Mesothelial cell of epicardium (in vitro differentiated cells): Measurements from ENCODE around the gene NDUFA9. TPM values are rescaled to one million over a fixed set of nuclear protein-coding genes. Genes with fewer than 3 reads are reported as not detected.

Experiments used
- DNase-seq, 2 experiments: peaks; one replicate each; pipeline ENCODE4 v3.0.0; 2021; ENCODE audit warnings: low spot score in 2 of 2; ENCODE audit not compliant: unreplicated experiment in 2 of 2
- H3K27ac Mint-ChIP-seq: 2 replicates; pipeline ENCODE4 v1.8.0; 2021; ENCODE audit warnings: mixed read lengths
- H3K27me3 Mint-ChIP-seq: 2 replicates; pipeline ENCODE4 v1.8.0; 2021; ENCODE audit warnings: low read depth, mixed read lengths
- H3K36me3 Mint-ChIP-seq: 2 replicates; pipeline ENCODE4 v1.8.0; 2021; ENCODE audit warnings: mixed read lengths
- H3K4me1 Mint-ChIP-seq: 2 replicates; pipeline ENCODE4 v1.8.0; 2021; ENCODE audit warnings: mixed read lengths
- H3K4me3 Mint-ChIP-seq: 2 replicates; pipeline ENCODE4 v1.8.0; 2021; ENCODE audit warnings: mild to moderate bottlenecking, moderate library complexity, mixed read lengths
- H3K9me3 Mint-ChIP-seq: 2 replicates; pipeline ENCODE4 v1.8.0; 2021; ENCODE audit warnings: mixed read lengths
- CTCF ChIP-seq: fragments of 200-600 bp; sonication (generic); IDR thresholded peaks from one replicate; pipeline ENCODE4 v1.5.0; 2021; ENCODE audit warnings: antibody characterized with exemption; ENCODE audit not compliant: unreplicated experiment
- total RNA-seq: library from RNA; stranded (reverse); gene quantifications from 3 replicates; pipeline ENCODE4 v1.2.1, GENCODE V29; 2021

The NDUFA9 gene
- total RNA-seq, 1 donor from 2014 or later: 93.8 TPM

GRCh38 chr12:4609071-4609470, 39.8 kb upstream of the NDUFA9 start:
- H3K4me3 Mint-ChIP-seq: no peak overlapping the region
- DNase-seq: no peak
- H3K27me3 Mint-ChIP-seq: peaks cover 4% of the 10 kb centered on the region
- H3K27ac Mint-ChIP-seq: no peak overlapping the region
- H3K36me3 Mint-ChIP-seq: peaks cover 22% of the 10 kb centered on the region
- H3K4me1 Mint-ChIP-seq: peaks cover 16% of the 10 kb centered on the region
- H3K9me3 Mint-ChIP-seq: no peaks in the 10 kb centered on the region
- no peak for TF ChIP-seq CTCF

- Mint-ChIP-seq H3K36me3 (peaks cover 30% of the 10 kb centered on the region), H3K27ac (no peak overlapping the region), H3K4me3 (no peak overlapping the region), H3K9me3 (no peaks in the 10 kb centered on the region), H3K4me1 (peaks cover 10% of the 10 kb centered on the region), H3K27me3 (no peaks in the 10 kb centered on the region)
- TF ChIP-seq CTCF: no peak
- DNase-seq: no peak
Measured at GRCh38 chr12:4610481-4610880, 38.4 kb upstream of the NDUFA9 start.

GRCh38 chr12:4615667-4616066, 33.2 kb upstream of the NDUFA9 start:
- H3K36me3 Mint-ChIP-seq: peaks cover 24% of the 10 kb centered on the region
- no peaks in the 10 kb centered on the region for H3K9me3 Mint-ChIP-seq
- TF ChIP-seq CTCF: no peak
- no peaks in the 10 kb centered on the region for H3K4me1 Mint-ChIP-seq
- no peak overlapping the region for H3K27ac Mint-ChIP-seq
- no peak overlapping the region for H3K4me3 Mint-ChIP-seq
- DNase-seq: no peak
- H3K27me3 Mint-ChIP-seq: no peaks in the 10 kb centered on the region

GRCh38 chr12:4621511-4621910, 27.4 kb upstream of the NDUFA9 start:
- Mint-ChIP-seq H3K36me3 (no peaks in the 10 kb centered on the region), H3K27me3 (peaks cover 33% of the 10 kb centered on the region), H3K4me1 (no peaks in the 10 kb centered on the region), H3K27ac (no peak overlapping the region), H3K9me3 (no peaks in the 10 kb centered on the region), H3K4me3 (no peak overlapping the region)
- no peak for TF ChIP-seq CTCF
- DNase-seq: no peak

GRCh38 chr12:4626543-4626942, 22.4 kb upstream of the NDUFA9 start:
- Mint-ChIP-seq H3K36me3 (no peaks in the 10 kb centered on the region), H3K4me1 (no peaks in the 10 kb centered on the region), H3K27me3 (peaks cover 76% of the 10 kb centered on the region), H3K27ac (no peak overlapping the region), H3K9me3 (no peaks in the 10 kb centered on the region), H3K4me3 (no peak overlapping the region)
- DNase-seq: no peak
- no peak for TF ChIP-seq CTCF

GRCh38 chr12:4628406-4628805, 20.5 kb upstream of the NDUFA9 start:
- peaks cover 2% of the 10 kb centered on the region for H3K9me3 Mint-ChIP-seq
- no peak overlapping the region for H3K4me3 Mint-ChIP-seq
- H3K4me1 Mint-ChIP-seq: no peaks in the 10 kb centered on the region
- no peak for TF ChIP-seq CTCF
- H3K36me3 Mint-ChIP-seq: no peaks in the 10 kb centered on the region
- H3K27ac Mint-ChIP-seq: no peak overlapping the region
- peaks cover 73% of the 10 kb centered on the region for H3K27me3 Mint-ChIP-seq
- DNase-seq: no peak
